GM18498 (cell line): Measurements from ENCODE around the gene TNK2.
"Not testable (repeated sequence)": the region's sequence is repeated elsewhere in the genome, so short reads cannot be mapped to it uniquely, and the experiment has no call there.

Experiments used
- ATAC-seq: cut with Tn5 transposase; IDR thresholded peaks from one replicate; pipeline ENCODE4 v1.9.1; 2021; ENCODE audit warnings: mild to moderate bottlenecking, moderate library complexity; ENCODE audit not compliant: unreplicated experiment

Gene TNK2

DNA sequence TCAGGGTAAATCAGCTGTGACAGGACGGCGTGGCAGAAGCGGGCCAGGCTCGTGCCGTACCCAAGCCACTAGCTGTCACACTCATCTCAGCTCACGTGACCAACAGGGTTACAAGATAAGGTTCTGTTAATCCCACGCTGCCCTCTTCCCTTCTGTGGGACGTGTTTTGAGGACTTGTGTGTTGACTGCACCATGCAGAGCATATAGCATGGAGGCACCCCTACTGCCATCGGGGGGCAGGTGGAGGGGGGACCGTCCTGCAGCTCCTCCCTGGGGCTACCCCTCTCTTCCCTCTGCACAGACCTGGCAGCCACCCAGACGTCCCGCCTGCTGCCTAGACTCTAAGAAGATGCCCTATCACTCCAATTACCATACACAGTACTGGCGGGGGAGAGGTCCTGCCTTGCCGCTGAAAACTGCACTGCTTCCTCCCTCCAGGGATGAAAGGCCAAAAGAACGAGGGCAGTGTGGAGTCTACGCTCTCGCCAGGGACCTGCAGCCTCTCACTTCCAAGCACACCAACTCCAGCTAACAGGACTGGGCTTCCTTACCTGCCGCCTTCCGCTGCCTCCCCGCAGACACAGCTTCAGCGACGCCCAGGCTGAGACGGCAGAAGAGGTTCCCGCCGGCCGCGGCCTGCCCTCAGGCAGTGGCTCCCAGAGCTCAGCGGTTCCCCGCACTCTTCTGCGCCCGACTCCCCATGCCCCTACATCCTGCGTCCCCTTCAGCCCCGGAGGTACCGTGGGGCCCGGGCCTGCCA, at the start of gene TNK2:
TNK2 (minus strand) TSS at position 618 of the 760 bp plus-strand sequence. CDS start 19,963 bp downstream, outside the sequence.
- ATAC-seq, result peak; percentile 26

DNA sequence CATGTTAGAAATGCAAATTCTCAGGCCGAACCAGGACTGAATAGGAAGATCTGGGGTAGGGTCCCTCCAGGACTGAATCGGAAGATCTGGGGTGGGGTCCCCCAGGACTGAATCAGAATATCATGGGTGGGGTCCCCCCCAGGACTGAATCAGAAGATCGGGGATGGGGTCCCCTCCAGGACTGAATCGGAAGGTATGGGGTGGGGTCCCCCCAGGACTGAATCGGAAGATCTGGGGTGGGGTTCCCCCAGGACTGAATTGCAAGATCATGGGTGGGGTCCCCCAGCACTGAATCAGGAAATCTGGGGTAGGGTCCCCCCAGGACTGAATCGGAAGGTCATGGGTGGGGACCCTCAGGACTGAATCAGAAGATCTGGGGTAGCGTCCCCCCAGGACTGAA, 48.2 kb upstream of the TNK2 start:
- no peak for ATAC-seq

DNA sequence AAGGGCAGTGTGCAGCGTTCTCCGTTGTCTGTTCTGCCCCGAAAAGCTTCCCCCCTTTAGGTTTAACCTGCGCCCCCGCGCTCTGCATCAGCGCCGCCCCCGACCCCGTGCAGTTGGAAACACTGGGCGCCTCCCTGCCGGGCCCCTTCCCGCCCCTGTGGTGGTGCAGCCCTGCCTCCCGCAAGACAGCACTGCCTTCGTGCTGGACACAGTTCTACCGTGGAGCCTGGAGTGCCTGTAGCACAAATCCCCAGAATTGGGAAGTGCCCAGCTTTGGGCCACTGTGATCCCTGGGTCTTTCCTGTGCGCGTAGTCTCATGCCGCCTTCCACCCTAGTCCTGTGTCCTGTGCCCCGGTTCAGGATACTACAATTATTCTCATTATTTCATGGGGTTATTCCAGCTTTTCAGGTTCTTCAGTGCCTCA, 47.1 kb upstream of the TNK2 start:
- not testable (repeated sequence) for ATAC-seq

DNA sequence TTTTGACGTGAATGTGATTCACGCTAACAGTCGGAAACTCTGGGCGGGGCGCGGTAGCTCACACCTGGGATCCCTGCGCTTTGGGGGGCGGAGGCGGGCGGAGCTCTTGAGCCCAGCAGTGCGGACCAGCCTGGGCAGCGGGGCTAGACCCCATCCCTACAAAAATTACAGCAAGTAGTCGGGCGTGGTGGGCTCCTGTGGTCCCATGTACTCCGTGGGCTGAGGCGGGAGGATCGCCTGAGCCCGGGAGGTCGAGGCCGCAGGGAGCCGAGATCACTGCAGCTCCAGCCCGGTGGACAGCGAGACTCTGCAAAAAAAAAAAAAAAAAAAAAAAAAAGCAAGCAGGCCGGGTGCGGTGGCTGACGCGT, 46.4 kb upstream of the TNK2 start:
- ATAC-seq, result peak; percentile 46

DNA sequence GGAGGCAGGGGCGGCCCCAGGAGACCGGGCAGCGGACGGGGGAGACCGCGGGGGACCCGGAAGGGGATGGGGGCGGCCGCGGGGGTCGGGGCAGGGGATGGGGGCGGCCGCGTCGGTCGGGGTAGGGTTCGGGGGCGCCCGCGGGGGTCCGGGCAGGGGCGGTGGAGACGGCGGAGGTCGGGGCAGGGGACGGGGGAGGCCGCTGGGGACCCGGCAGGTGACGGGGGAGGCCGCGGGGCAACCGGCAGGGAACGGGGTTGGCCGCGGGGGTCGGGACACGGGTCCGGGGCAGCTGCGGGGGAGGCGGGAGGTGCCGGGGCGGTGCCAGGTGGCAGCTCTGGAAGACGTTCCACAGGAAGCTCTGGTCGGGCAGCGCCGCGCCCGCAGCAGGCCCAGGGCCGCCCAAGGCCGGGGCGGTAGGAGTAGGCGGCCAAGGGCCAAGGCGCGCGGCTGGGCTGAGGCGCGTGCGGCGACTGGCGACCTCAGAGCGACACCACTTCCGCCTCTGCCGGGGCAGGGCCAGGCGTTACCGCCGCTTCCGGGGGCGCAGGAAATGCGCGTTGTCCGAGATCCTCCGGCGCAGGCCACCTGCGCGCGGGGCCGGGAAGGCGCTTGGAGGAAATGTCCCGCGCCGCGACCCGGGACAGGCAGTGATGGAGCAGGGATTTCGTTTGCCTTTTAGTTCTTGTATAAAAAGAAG, 45.9 kb upstream of the TNK2 start:
- ATAC-seq, result peak; percentile 97

DNA sequence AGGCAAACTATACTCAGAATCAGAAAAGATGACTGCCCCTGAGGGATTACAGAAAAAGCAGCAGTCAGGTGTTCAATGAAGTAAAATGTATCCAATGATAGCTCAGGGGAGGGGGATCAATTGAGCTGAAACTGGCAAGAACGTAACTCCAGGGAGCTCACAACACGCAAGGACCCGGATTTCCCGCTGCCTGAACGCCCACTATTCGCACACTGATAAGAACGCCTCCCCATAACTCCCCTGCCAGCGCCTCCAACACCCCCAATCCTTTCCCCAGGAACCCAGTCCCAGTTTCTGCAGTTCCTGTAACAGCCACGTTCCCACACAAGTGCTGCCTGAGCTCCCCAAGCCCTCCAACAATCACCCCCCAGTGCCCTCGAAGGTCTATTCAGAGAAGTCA, 44.2 kb upstream of the TNK2 start:
- not testable (repeated sequence) for ATAC-seq

DNA sequence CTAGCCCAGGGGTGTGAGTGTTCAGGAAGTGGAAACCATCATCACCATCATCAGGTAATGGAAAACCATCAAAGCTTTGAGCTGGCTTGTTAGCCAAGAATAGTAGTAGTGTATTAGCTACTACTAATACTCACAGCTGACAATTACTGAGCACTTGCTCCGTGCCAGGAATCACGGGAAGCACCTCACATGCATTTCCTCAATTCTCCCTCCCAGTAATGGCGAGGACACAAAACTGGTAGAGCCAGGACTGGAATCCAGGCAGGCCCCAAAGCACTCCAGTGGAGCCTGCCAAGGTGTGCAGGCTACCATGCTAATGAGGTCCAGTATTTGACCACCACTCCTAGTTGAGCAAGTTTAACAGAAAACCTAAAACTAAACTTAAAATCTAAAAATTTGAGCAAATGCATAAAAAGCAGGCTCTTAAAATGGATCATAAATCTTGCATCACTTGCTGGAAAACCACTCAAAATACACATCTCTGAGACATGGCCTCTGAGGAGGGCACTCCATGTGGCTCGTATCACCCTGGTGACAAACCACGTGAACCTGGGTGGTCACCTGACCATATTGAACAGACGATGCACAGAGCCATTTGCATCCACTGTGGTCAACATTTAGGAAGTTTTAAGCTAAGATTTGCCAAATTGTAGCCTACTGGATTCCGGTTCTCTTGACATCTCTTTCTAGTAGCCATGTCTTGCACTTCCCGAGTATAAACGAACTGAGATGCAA, 43.3 kb upstream of the TNK2 start:
- ATAC-seq, result not testable (repeated sequence)

DNA sequence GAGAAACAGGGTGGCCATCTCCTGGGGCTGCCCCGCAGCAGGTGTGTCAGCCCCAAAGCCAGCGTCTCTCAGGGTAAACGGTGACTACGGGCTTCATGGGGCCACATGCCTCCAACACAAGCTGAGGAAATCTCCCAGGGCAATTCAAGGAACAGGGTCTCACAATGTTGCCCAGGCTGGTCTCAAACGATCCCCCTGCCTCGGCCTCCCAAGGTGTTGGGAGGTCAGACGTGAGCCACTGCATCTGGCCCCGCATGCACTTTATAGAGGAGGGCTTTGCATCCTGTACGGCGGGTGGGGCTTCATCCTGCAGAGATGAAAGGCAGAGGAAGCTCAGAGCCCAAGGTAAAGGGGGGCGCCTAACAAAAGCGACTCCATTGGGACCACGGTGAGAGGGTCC, 42.4 kb upstream of the TNK2 start:
- not testable (repeated sequence) for ATAC-seq

DNA sequence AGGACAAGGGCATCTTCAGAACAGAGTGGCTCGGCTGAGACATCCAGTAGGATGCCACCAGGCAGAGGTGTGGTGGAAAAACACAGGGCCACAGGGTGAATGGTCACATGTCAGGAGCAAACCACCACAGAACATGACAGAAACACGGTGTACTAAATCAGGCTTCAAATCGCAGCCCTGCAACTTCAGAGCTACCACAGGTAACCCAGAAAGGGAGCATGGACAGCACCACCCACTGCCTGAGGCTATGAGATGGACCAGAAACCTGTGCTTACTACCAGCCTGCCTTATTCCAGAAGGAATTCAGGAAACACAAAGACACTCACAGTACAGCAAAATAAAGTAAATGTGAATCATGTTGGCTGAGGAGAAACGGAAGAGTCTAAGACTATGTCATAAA, 41.8 kb upstream of the TNK2 start:
- not testable (repeated sequence) for ATAC-seq

DNA sequence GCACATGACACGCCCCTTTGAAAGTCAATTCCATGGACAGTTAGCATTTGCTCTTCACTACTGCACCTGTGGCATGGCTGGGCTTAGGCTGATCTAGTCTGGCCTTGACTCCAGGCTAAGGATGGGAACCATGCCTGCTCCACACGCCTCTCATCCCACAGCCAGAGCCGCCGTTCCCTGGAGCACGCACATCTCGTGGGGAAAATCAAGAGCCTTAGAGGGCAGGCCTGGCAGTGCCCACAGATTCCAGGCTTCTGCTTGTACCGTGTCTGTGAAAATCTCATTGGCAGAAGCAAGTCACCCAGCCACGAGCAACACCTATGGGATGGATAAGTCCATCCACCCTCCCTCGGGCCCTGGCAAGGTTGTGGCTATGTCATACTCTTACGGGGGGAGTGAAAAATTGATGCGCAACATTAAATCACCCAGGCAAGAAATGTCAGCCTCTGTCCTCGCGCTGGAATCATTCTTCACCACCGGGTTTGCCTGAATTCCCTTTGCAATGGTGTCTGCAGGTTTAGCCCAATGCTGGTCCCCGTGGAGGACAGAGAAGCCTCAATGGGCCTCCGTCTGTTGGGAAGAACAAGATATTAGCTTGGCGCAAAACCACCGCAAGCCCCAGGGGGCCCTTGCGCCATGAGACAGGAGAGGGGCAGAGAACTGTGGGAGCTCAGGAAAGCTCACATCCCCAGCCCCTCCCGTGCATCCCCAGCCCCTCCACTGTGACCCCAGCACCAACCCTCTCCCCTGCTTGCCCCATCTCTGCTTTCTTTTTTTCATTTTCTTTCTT, 38.8 kb upstream of the TNK2 start:
- not testable (repeated sequence) for ATAC-seq

DNA sequence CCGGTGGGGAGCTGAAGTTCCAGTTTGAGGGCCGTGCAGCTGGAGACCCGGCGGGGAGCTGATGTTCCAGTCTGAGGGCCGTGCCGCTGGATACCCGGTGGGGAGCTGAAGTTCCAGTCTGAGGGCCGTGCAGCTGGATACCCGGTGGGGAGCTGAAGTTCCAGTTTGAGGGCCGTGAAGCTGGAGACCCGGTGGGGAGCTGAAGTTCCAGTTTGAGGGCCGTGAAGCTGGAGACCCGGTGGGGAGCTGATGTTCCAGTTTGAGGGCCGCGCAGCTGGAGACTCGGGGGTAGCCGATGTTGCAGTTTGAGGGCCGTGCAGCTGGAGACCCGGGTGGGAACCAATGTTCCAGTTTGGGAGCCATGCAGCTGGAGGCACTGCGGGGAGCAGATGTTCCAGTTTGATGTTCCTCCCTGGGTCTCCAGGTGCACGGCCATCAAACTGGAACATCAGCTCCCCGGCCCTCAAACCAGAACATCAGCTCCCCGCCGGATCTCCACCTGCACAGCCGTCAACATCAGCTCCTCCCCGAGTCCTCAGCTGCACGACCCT, 33.0 kb upstream of the TNK2 start:
- ATAC-seq, result not testable (repeated sequence)

DNA sequence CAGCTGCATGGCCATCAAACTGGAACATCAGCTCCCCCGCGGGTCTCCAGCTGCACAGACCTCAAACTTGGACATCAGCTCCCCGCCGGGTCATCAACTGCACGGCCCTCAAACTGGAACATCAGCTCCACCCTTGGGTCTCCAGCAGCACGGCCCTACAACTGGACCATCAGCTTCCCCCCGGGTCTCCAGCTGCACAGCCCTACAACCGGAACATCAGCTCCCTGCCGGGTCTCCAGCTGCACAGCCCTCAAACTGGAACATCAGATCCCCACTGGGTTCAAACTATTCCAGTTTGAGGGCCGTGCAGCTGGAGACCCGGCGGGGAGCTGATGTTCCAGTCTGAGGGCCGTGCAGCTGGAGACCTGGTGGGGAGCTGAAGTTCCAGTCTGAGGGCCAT, 32.5 kb upstream of the TNK2 start:
- ATAC-seq, result not testable (repeated sequence)

DNA sequence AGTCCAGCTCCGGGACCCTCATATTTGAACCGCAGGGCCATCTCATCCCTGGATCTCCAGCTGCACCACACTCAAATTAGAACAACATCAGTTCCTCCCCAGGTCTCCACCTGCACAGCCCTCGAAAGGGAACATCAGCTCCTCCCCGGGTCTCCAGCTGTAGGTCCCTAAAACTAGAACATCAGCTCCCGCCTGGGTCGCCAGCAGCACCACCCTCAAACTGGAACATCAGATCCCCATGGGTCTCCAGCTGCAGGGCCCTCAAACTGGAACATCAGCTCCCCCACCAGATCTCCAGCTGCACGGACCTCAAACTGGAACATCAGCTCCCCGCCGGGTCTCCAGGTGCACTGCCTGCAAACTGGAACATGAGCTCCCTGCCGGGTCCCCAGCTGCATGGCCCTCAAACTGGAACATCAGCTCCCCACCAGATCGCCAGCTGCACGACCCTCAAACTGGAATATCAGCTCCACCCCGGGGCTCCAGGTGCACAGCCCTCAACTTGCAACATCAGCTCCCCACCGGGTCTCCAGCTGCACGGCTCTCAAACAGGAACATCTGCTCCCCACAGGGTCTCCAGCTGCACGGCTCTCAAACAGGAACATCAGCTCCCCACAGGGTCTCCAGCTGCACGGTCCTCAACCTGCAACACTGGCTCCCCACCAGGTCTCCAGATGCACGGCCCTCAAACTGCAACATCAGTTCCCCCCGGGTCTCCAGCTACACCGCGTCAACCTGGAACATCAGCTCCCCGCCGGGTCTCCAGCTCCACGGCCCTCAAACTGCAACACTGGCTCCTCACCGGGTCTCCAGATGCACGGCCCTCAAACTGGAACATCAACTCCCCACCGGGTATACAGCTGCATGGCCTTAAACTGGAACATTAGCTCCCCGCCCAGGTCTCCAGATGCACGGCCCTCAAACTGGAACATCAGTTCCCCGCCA, 31.4 kb upstream of the TNK2 start:
- not testable (repeated sequence) for ATAC-seq

DNA sequence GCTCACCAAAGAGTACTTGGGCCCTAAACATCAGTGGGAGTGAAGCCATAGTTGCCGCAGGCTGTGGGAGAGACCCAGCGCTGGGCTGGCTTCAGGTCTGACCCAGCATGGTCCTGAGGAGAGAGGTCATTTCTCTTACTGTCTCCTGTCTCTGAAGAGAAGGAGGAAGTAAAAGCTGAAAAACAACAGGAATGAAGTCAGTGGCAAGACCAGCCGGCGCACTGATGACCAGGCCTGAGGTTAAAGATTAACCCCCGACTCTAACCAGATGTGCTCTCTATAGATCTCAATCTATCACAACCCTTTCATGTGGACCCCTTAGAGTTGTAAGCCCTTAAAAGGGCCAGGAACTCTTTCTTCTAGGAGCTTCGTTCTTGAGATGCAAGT, 24.7 kb upstream of the TNK2 start:
- ATAC-seq, result not testable (repeated sequence)

DNA sequence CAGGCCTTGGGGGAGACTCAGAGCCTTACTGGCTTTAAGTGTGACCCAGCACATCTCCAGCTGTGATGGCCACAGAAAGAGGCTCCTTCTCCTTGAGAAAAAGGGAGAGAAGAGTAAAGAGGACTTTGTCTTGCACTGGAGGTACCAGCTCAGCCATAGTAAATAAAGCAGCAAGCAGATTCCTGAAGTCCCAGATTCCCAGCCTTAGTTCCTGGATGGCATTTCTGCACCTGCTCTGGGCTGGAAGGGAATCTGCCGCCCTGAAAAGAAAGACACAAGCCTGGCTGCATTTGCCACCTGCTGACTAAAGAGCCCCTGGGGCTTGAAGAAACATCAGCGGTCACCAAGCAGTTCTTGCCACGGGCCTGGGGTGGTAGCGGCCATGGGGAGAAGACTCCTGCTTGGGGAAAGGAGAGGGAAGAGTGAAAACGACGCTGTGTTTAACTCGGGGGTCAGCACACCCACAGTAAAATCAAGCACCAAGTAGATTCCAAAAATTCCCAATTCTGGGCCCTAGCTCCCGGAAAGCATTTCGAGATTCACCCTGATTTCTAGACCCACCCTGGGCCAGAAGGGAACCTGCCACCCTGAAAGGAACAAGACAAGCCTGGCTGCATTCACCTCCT, 24.2 kb upstream of the TNK2 start:
- ATAC-seq, result no peak

DNA sequence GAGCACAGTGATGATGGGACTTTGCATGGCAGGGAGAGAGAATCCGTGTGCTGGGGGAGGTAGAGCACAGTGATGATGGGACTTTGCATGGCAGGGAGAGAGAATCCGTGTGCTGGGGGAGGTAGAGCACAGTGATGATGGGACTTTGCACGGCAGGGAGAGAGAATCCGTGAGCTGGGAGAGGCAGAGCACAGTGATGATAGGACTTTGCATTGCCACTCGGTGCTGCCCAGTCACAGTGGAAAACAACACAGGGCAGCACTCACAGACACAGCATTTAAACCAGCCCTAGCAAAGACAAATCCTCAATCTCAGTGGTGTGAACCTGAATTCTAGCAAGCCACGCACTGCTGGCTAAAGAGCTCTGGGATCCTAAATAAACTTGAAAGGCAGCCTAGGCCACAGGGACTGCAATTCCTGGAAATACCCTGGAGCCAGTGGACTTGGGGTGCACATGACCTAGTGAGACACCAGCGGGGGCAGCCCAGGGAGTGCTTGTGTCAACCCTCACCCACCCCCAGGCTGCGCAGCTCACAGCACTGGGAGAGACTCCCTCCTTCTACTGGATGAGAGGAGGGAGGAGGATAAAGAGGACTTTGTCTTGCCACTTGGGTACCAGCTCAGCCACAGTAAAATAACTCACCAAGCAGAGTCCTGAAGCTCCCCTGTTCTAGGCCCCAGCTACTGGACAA, 23.4 kb upstream of the TNK2 start:
- ATAC-seq, result no peak

DNA sequence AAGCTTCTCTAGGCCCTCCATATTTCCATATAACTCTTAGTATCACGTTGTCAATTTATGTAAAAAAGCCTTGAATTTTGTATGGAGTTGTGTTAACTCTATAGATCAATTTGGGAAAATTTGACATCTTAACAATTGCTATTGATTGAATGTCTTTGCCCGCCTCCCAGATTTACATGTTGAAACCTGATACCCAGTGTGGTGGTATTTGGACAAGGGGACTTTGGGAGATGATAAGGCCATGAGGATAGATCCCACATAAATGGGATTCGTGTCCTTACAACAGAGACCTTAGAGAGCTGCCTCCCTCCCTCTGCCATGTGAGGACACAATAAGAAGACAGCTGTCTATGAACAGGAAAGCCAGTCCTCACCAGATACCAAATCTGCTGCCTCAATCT, 21.1 kb upstream of the TNK2 start:
- no peak for ATAC-seq

DNA sequence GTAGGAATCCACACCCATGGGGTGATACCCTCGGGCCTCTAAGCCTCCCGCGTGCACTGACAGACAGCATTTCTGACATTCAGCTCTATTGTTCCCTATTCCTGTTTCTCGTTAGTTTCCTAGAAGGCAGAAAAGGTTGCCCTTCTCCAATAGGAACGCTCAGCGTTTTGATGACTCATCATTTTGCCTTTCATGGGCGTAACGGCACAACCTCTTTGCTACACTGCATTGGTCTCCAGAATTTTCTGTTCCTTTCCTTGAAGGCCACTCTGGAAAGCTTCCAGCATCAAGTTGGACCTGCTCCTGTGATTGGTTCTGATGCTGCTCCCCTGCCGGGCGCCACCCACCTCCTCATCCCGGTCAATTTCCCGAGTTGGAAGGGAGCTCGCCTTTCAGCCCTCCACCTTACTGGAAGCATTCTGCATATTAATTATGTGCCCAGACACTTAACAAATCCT, 13.0 kb upstream of the TNK2 start:
- ATAC-seq, result no peak
